Tongue (tissue), 2 donors: ENCODE measurements around the gene CNOT10. TPM values are rescaled to one million over a fixed set of nuclear protein-coding genes. Genes with fewer than 3 reads are reported as not detected.
A peak's percentile ranks its signal among the peaks of the same experiment; 100 is the strongest.
"Not testable (repeated sequence)": the region's sequence is repeated elsewhere in the genome, so short reads cannot be mapped to it uniquely, and the experiment has no call there.

Experiments used
- DNase-seq: peaks from one replicate; pipeline ENCODE4 v3.0.0-alpha.2; 2015
- total RNA-seq: library from RNA; depleted of rRNA; stranded (reverse); fragments of >200 nt; gene quantifications from one replicate; pipeline ENCODE4 v1.2.3, GENCODE V29; 2014

The CNOT10 gene
- total RNA-seq, 1 donor from 2014 or later, result 23.7 TPM

GRCh38 chr3:32758375-32758753 lies 73.4 kb downstream of the CNOT10 start:
- DNase-seq, result no peak

DNA sequence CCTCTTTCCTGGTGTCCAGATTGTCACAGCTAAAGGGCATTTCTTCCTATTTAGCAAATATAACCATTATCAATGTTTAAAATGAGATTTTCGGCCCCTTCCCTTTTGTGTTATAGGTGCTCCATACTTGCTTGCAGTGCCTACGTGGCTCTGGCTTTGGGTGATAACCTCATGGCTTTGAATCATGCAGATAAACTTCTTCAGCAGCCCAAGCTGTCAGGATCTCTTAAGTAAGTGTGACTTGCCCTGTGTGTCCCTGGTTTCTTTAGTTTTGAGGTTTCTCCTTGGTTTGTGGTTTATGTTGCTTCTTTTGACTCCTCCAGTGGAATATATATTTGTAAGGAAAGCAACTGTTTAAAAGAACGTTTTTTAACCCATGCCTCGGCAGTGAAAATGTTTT lies 74.4 kb downstream of the CNOT10 start:
- DNase-seq, result no peak

GRCh38 chr3:32764481-32764880 lies 79.5 kb downstream of the CNOT10 start:
- DNase-seq, result no peak

GRCh38 chr3:32778389-32778788 lies 93.4 kb downstream of the CNOT10 start:
- no peak for DNase-seq

DNA sequence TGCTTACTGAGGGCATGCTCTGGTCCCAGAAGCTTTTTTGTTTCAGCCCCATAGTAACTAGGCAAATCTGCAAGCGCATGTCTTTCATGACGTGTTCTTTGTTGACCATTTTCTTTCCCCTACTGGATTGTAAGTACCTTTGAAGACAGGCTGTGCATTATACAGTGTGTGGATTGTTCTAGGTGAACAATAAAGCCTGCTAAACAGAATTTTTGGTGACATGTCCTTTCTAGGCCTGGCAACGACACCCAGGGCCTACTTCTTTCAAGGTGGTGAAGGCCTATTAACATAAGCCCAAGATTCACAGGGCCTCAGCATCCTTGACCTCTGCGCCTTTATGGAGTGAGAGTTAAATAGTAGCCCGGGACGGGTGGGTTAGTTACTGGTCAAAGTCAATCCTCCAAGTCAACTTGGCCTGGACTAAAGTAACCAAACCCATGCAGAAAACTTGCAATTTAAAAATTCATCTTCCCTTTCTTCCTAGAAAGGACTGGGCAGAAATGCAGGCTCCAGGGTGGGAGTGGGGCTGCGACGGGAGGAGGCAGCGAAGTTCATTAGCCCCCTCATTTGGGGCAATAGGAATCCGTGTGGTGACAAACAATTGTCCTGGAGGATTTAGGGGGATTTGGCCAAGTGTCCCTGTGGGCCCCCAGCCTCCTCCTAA lies 95.2 kb downstream of the CNOT10 start:
- DNase-seq, result no peak

GRCh38 chr3:32780735-32781210 lies 95.8 kb downstream of the CNOT10 start:
- DNase-seq, result peak; percentile 58

DNA sequence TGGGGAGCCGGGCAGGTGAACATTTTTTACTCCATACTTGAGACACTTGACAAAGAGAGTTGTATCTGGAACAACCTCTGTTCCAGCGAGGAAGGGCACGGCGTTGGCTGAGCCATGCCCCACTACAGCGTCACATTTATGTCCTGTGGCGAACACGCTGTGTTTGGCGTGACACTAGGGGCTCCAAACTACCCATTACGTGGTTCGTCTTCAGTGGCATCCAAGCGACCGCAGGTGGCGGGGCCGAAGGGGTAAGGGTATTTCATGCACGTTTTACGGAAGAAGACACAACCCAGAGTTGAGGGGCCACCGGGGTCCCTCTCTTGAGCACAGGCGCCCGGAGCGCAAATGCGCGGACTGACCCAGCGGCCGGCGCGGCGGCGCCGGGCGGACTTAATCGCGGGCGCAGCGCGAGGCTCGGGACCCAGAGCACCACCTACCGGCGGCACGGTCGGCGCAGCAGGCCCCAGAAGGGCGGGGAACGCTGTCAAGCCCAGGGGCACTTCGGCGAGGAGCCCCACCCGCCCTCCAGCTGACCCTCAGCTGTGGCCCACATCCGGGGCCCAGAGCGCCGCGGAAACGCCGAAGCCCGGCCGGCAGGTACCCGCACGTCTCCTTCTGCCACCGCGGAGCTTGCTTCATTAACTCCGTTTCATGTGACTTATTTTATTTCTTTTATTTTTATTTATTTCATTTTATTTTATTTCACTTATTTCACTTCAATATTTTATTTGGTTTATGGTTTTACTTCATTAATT lies 96.4 kb downstream of the CNOT10 start:
- peak; percentile 88 for DNase-seq

- not testable (repeated sequence) for DNase-seq
Observed at GRCh38 chr3:32781969-32782270, 96.9 kb downstream of the CNOT10 start.

- no peak for DNase-seq
Observed at GRCh38 chr3:32782407-32782806, 97.4 kb downstream of the CNOT10 start.

DNA sequence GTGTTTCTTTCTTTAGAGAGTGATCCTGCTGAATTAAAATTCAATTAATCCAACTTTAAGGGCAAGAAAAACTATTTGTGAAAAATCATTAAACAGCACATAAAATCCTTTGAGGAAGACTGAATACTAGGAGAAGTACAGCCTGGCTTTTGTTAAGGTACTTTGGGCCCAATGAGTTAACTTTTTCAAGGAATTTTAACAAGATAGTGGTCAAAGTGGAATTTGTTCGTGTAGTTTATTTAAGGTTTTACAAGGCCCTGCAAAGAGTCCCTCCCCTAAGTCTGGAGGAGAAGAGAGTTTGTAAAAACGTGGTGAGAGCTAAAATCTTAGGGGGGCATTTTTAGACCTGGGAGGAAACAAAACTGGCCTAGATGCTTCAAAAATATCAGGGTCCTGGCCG lies 106.8 kb downstream of the CNOT10 start:
- no peak for DNase-seq

GRCh38 chr3:32794487-32795308 lies 109.7 kb downstream of the CNOT10 start:
- no peak for DNase-seq

DNA sequence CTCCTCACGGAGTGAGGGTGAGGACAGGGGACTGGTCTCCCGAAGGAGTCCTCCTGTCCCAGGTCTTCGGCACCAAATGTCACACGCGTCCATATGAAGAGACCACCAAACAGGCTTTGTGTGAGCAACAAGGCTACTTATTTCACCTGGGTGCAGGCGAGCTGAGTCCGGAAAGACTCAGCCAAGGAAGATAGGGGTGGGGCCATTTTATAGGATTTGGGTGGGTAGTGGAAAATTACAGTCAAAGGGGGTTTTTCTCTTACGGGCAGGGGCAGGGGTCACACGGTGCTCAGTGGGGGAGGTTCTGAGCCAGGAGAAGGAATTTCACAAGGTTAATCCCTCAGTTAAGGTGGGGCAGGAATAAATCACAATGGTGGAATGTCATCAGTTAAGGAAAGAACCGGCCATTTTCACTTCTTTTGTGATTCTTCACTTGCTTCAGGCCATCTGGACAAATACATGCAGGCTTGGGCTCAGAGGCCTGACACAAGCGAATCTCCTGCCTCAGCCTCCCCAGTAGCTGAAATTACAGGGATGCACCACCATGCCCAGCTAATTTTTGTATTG lies 111.5 kb downstream of the CNOT10 start:
- DNase-seq, result not testable (repeated sequence)

DNA sequence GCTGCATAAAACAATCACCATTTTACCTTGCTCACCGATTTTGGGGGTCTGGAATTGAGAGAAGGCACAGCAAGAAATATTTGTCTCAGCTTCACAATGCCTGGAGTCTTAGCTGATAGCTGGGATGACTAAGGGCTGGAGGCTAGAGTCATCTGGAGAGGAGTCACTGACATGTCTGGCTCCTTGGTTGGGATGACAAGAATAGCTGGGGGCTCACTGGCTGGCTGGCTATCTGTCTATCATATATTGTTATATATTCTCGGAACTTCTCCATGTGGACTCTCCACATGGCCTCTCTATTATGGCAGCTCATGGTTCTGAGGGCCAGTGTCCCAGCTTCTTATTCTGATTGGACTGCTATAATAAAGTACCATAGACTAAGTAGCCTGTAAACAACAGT lies 112.8 kb downstream of the CNOT10 start:
- DNase-seq, result no peak

DNA sequence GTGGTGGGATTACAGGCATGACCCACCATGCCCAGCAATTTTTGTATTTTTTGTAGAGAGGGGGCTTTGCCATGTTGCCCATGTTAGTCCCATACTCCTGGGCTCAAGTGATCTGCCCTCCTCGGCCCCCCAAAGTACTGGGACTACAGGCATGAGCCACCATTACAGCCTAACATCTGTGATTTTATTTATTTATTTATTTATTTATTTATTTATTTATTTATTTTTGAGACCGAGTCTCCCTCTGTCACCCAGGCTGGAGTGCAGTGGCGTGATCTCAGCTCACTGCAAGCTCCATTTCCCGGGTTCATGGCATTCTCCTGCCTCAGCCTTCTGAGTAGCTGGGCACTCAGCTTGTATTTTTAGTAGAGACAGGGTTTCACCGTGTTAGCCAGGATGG lies 116.5 kb downstream of the CNOT10 start:
- not testable (repeated sequence) for DNase-seq

GRCh38 chr3:32813180-32813579 lies 128.2 kb downstream of the CNOT10 start:
- no peak for DNase-seq

GRCh38 chr3:32814361-32814760 lies 129.4 kb downstream of the CNOT10 start:
- no peak for DNase-seq

DNA sequence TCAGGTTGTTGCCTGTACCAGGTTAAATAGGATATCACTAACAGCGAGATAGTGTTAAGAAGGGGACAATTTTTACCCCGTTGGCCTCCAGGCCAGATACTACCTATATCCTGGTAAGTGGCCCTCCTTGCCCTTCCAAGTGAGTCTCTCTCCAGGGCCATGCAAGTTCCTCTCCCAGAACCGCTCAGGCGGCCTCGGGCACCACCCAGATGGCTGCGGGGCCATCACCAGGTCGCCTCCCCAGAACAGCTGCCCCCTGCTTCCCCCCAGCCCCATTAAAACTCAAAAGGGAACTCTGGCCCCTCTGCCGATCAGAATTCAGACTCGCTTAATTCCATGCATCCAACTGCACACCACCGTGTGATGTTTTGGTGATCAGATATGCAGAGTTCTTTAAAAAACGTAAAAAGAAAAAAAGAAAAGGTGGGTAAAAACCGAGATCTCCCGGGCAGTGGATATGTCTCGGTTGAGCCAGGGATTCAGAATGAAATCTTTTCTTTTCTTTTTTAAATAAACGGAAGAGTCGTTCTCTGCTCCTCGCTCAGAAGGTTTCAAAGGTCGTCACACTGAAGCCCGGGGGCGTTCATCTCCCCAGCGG lies 131.0 kb downstream of the CNOT10 start:
- no peak for DNase-seq

- DNase-seq, result peak; percentile 40
Observed at GRCh38 chr3:32816439-32817256, 131.7 kb downstream of the CNOT10 start.

DNA sequence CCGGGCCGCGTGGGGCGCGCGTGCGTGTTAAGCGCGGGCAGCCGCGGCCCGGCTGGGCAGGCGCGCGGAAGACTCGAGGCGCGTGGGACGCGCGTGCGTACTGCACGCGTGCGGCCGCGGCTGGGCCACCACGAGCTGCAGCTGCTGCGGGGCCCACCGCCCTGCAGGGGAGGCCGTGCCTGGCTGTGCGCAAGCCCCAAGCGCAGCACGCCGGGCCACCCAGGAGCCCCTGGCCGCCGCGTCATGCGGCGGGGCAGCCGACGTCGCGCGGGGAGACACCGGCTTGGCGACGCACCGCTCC lies 132.2 kb downstream of the CNOT10 start:
- DNase-seq, result peak; percentile 37

GRCh38 chr3:32817558-32818228 lies 132.7 kb downstream of the CNOT10 start, which contains the start of gene TRIM71:
Gene TRIM71 (plus strand): TSS chr3:32817997. CDS start chr3:32818081, 84 bp downstream.
- no peak for DNase-seq
